A549 (cell line): Measurements from ENCODE around the gene LTK. TPM values are rescaled to one million over a fixed set of nuclear protein-coding genes. Genes with fewer than 3 reads are reported as not detected.
A peak's percentile ranks its signal among the peaks of the same experiment; 100 is the strongest.

Experiments used
- ATAC-seq, 2 experiments: fragments of 200-7000 bp in 1 of 2; fragments of >200 bp in 1 of 2; cut with Nextera tagmentation in 1 of 2; cut with Tn5 transposase in 1 of 2; 3 replicates each; pipeline versions ENCODE4 v1.8.0 to v1.9.1; 2018 to 2020; ENCODE audit warnings: mild to moderate bottlenecking in 1 of 2, moderate library complexity in 1 of 2
- CTCF ChIA-PET: fragments of 300-600 bp; sonication (Branson Sonifier 250); formaldehyde crosslinking; extraction: SDS; loops from one replicate; lab custom pipeline; 2021; ENCODE audit warnings: antibody characterized with exemption, inconsistent platforms; lab: Yijun Ruan, JAX
- POLR2A ChIA-PET: fragments of 350-600 bp; formaldehyde crosslinking; extraction: SDS; loops from one replicate; lab custom pipeline; 2021; ENCODE audit warnings: antibody characterized with exemption, inconsistent platforms; lab: Yijun Ruan, JAX
- DNase-seq, 2 experiments: peaks; one replicate each; pipeline versions ENCODE4 v3.0.0 to v3.0.0-alpha.2; 2011 to 2016; ENCODE audit warnings: low read depth in 1 of 2, low spot score in 1 of 2
- FAIRE-seq: peaks from 2 replicates; lab custom pipeline; 2011; peaks lifted over from hg19 to GRCh38; lab: Jason Lieb, UNC
- H3K27ac ChIP-seq, 2 experiments: fragments of >200 bp; sonication (Bioruptor Twin); formaldehyde crosslinking; 3 replicates each; pipeline ENCODE4 v1.5.1; 2016 to 2017
- H3K4me1 ChIP-seq: fragments of >200 bp; sonication (Bioruptor Twin); formaldehyde crosslinking; 3 replicates; pipeline ENCODE4 v1.6.1; 2016
- H3K4me2 ChIP-seq: fragments of >200 bp; sonication (Bioruptor Twin); formaldehyde crosslinking; 3 replicates; pipeline ENCODE4 v1.6.1; 2016
- H3K4me3 ChIP-seq: fragments of >200 bp; sonication (Bioruptor Twin); formaldehyde crosslinking; 3 replicates; pipeline ENCODE4 v1.5.1; 2016
- H3K9me3 ChIP-seq: fragments of >200 bp; sonication (Bioruptor Twin); formaldehyde crosslinking; 3 replicates; pipeline ENCODE4 v1.6.1; 2016
- BHLHE40 ChIP-seq: IDR thresholded peaks from 2 replicates; pipeline ENCODE4 v1.6.1; 2012; ENCODE audit warnings: low read depth, low read length, inconsistent platforms
- CBX8 ChIP-seq: fragments of 200-600 bp; sonication (generic); IDR thresholded peaks from 2 replicates; pipeline ENCODE4 v1.6.1; 2016
- CEBPB ChIP-seq, 2 experiments: fragments of >200 bp in 1 of 2; sonication (Bioruptor Twin) in 1 of 2; formaldehyde crosslinking in 1 of 2; IDR thresholded peaks; 2 replicates each; pipeline ENCODE4 v1.6.1; 2012 to 2016
- CHD2 ChIP-seq: fragments of 150-350 bp; IDR thresholded peaks from 2 replicates; pipeline ENCODE4 v1.6.1; 2014; ENCODE audit warnings: low read length; ENCODE audit not compliant: partially characterized antibody
- CHD4 ChIP-seq: fragments of 200-600 bp; sonication (generic); IDR thresholded peaks from 2 replicates; pipeline ENCODE4 v1.6.1; 2016; ENCODE audit warnings: antibody characterized with exemption, mild to moderate bottlenecking, borderline replicate concordance
- EHF ChIP-seq: fragments of 250-450 bp; sonication (Bioruptor Pico); IDR thresholded peaks from 2 replicates; pipeline ENCODE4 v1.5.0; 2020; ENCODE audit warnings: mild to moderate bottlenecking
- EHMT2 ChIP-seq: fragments of 200-600 bp; sonication (generic); IDR thresholded peaks from 2 replicates; pipeline ENCODE4 v1.6.1; 2016; ENCODE audit warnings: antibody characterized with exemption, low read depth, mild to moderate bottlenecking, moderate library complexity
- FOXS1 ChIP-seq: fragments of 250-450 bp; sonication (Bioruptor Pico); IDR thresholded peaks from 2 replicates; pipeline ENCODE4 v1.5.0; 2020; ENCODE audit warnings: mild to moderate bottlenecking, moderate library complexity
- HOXB13 ChIP-seq: fragments of 250-450 bp; sonication (Bioruptor Pico); IDR thresholded peaks from 2 replicates; pipeline ENCODE4 v1.5.0; 2020; ENCODE audit warnings: low read depth, mild to moderate bottlenecking, moderate library complexity
- HOXB5 ChIP-seq: fragments of 250-450 bp; sonication (Bioruptor Pico); IDR thresholded peaks from 2 replicates; pipeline ENCODE4 v1.5.0; 2020; ENCODE audit warnings: mild to moderate bottlenecking, moderate library complexity
- JUNB ChIP-seq: fragments of >200 bp; sonication (Bioruptor Twin); formaldehyde crosslinking; IDR thresholded peaks from 2 replicates; pipeline ENCODE4 v1.6.1; 2016
- KDM1A ChIP-seq: fragments of 200-600 bp; sonication (generic); IDR thresholded peaks from 2 replicates; pipeline ENCODE4 v1.6.1; 2016; ENCODE audit warnings: low read depth, mild to moderate bottlenecking
- MAFK ChIP-seq: fragments of 450-650 bp; IDR thresholded peaks from 2 replicates; pipeline ENCODE4 v1.6.1; 2014; ENCODE audit not compliant: partially characterized antibody
- NR3C1 ChIP-seq: fragments of >200 bp; sonication (Bioruptor Twin); formaldehyde crosslinking; IDR thresholded peaks from 3 replicates; pipeline ENCODE4 v1.6.1; 2017
- PHF8 ChIP-seq: fragments of 200-600 bp; sonication (generic); IDR thresholded peaks from 2 replicates; pipeline ENCODE4 v1.6.1; 2016; ENCODE audit warnings: low read depth, mild to moderate bottlenecking, antibody characterized with exemption, moderate library complexity, borderline replicate concordance
- RARB ChIP-seq: fragments of 250-450 bp; sonication (Bioruptor Pico); IDR thresholded peaks from 2 replicates; pipeline ENCODE4 v1.8.0; 2021; ENCODE audit warnings: mild to moderate bottlenecking, moderate library complexity
- RCOR1 ChIP-seq: fragments of 150-350 bp; IDR thresholded peaks from 2 replicates; pipeline ENCODE4 v1.6.1; 2014; ENCODE audit warnings: antibody characterized with exemption, low read length, low read depth
- RFX5 ChIP-seq: fragments of 450-650 bp; IDR thresholded peaks from 2 replicates; pipeline ENCODE4 v1.7.1; 2014; ENCODE audit warnings: antibody characterized with exemption, mild to moderate bottlenecking, moderate library complexity
- SMC3 ChIP-seq: fragments of >200 bp; sonication (Bioruptor Twin); formaldehyde crosslinking; IDR thresholded peaks from 3 replicates; pipeline ENCODE4 v1.6.1; 2018; ENCODE audit warnings: inconsistent platforms
- ZNF302 ChIP-seq: fragments of 250-450 bp; sonication (Bioruptor Pico); IDR thresholded peaks from 2 replicates; pipeline ENCODE4 v1.9.0; 2021; ENCODE audit warnings: inconsistent platforms, mild to moderate bottlenecking, moderate library complexity
- WGBS: methylation state at CpG from one replicate; pipeline ENCODE4 v1.1.6; 2017; ENCODE audit errors: missing lambda C conversion rate; 5-methylcytosine and 5-hydroxymethylcytosine counted together
- polyA plus RNA-seq, 4 experiments: library from polyadenylated mRNA; depleted of rRNA in 3 of 4; stranded (reverse); fragments of >200 nt; fragmentation: RNase III in 1 of 4; extraction: RNeasy Plus Mini Kit Qiagen cat#74134 plus additional on column Dnase treatment in 1 of 4; gene quantifications; 2 replicates in 3 of 4; 3 replicates in 1 of 4; pipeline ENCODE4 v1.2.3, GENCODE V29; 2011 to 2017
- TF ChIP-seq, protein P1 (sequence below): IDR thresholded peaks from 2 replicates; pipeline ENCODE4 v1.6.1; 2012; ENCODE audit warnings: low read depth, borderline replicate concordance
- TF ChIP-seq, protein P2 (sequence below): fragments of >200 bp; sonication (Bioruptor Twin); formaldehyde crosslinking; IDR thresholded peaks from 2 replicates; pipeline ENCODE4 v1.6.1; 2016
- TF ChIP-seq, protein P3 (sequence below): fragments of 150-350 bp; IDR thresholded peaks from 2 replicates; pipeline ENCODE4 v1.6.1; 2014; ENCODE audit warnings: low read depth, mild to moderate bottlenecking, low read length

The LTK gene
- polyA plus RNA-seq, 2 of the 4 experiments (the other 2 are of a cell fraction) = 0.10 to 0.17 TPM

DNA sequence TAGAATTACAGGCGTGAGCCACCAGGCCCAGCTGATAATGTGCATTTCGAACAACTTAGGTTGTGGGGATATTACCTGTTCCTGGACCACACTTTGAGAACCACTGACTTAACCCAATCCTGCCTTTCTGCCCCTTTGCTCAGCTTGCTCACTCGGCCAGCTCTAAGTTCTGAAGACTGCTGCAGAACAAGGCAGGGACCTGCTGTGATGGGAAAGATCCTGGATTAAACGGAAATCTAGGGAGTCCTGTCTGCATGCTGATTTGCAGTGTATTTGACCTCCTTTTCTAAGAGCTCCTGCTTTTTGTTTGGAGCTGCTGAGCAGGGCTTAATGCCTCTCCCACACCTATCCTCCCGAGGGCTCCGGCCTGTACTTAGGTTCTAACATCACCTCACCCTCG lies 2.9 kb downstream of the LTK start:
- ChIA-PET POLR2A (no interaction called here), CTCF (interaction anchor here (0.6 kb wide), 1 partner anchor 100 kb away, joined by 3 read pairs; no protein-coding TSS in a partner anchor)
- Histone ChIP-seq H3K4me2 (no peak overlapping the region), H3K27ac (no peak overlapping the region), H3K9me3 (no peaks in the 10 kb centered on the region), H3K4me3 (no peak overlapping the region), H3K4me1 (no peaks in the 10 kb centered on the region)
- TF ChIP-seq ZNF302 (CRISPR knock-in tag) (no peak), PHF8 (no peak), RFX5 (no peak), RARB (CRISPR knock-in tag) (no peak), CHD2 (no peak), BHLHE40 (no peak)
- TF ChIP-seq, protein P1, sequence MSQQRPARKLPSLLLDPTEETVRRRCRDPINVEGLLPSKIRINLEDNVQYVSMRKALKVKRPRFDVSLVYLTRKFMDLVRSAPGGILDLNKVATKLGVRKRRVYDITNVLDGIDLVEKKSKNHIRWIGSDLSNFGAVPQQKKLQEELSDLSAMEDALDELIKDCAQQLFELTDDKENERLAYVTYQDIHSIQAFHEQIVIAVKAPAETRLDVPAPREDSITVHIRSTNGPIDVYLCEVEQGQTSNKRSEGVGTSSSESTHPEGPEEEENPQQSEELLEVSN = no peak
- TF ChIP-seq, protein P2, sequence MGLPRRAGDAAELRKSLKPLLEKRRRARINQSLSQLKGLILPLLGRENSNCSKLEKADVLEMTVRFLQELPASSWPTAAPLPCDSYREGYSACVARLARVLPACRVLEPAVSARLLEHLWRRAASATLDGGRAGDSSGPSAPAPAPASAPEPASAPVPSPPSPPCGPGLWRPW = no peak
- no peak for FAIRE-seq
- WGBS = 83% methylated on average over 7 of the region's 7 CpGs
- DNase-seq = no peak
- no peak for ATAC-seq

- 64% methylated on average over 7 of the region's 7 CpGs for WGBS
- no peak overlapping the region for H3K4me2 ChIP-seq
- ATAC-seq = no peak
- ChIA-PET CTCF (interaction anchor here (1.1 kb wide), 1 partner anchor 20 kb away, joined by 3 read pairs; no protein-coding TSS in a partner anchor), POLR2A (no interaction called here)
- no peak for FAIRE-seq
- no peak overlapping the region for H3K27ac ChIP-seq
- no peaks in the 10 kb centered on the region for H3K9me3 ChIP-seq
- no peak overlapping the region for H3K4me3 ChIP-seq
- TF ChIP-seq RARB (CRISPR knock-in tag) = no peak
- H3K4me1 ChIP-seq = no peaks in the 10 kb centered on the region
- DNase-seq = no peak
These were observed 5.8 kb downstream of the LTK start for GRCh38 chr15:41507820-41508290.

DNA sequence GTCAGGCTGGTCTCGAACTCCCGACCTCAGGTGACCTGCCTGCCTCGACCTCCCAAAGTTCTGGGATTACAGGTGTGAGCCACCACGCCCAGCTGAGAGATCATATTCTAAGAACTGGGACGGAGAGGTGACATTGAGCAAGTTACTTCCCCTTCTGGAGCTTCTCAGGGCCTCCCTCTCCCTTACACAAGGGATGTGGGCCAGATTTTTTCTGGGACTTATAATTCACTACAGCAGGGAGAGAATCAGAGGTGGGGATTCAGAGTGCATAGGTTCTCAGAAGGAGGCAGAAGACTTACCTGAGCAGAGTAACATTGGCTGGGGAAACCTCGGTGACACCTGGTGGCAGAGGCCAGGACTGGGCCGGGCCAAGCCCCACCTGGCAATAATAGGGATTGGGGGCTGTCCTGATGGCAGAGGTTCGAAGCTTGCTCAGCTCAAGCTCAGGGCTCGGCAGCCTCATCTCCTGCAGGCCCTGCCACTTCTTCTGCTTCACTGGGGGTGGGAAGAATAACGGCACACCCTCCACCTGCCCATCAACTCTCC lies 6.8 kb downstream of the LTK start:
- ChIA-PET POLR2A (no interaction called here), CTCF (interaction anchor here (1.0 to 2.1 kb wide), 2 partner anchors 41 to 43 kb away, joined by 3 to 8 read pairs; no protein-coding TSS in a partner anchor)
- Histone ChIP-seq H3K4me3 (no peak overlapping the region), H3K4me2 (no peak overlapping the region), H3K4me1 (no peaks in the 10 kb centered on the region), H3K9me3 (no peaks in the 10 kb centered on the region), H3K27ac (no peak overlapping the region)
- no peak for DNase-seq
- TF ChIP-seq CHD4 = no peak
- no peak for TF ChIP-seq MAFK
- TF ChIP-seq SMC3 = no peak
- TF ChIP-seq HOXB13 = no peak
- no peak for TF ChIP-seq JUNB
- TF ChIP-seq CEBPB (IDR thresholded peaks at IDR 0.05) = no peak
- no peak for TF ChIP-seq HOXB5 (CRISPR knock-in tag)
- TF ChIP-seq PHF8 = no peak
- TF ChIP-seq NR3C1 = no peak
- TF ChIP-seq FOXS1 (CRISPR knock-in tag) = no peak
- no peak for TF ChIP-seq KDM1A
- no peak for TF ChIP-seq EHF
- TF ChIP-seq, protein P3, sequence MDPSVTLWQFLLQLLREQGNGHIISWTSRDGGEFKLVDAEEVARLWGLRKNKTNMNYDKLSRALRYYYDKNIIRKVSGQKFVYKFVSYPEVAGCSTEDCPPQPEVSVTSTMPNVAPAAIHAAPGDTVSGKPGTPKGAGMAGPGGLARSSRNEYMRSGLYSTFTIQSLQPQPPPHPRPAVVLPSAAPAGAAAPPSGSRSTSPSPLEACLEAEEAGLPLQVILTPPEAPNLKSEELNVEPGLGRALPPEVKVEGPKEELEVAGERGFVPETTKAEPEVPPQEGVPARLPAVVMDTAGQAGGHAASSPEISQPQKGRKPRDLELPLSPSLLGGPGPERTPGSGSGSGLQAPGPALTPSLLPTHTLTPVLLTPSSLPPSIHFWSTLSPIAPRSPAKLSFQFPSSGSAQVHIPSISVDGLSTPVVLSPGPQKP = no peak
- no peak for TF ChIP-seq RCOR1
- no peak for TF ChIP-seq EHMT2
- no peak for TF ChIP-seq CBX8
- WGBS = 64% methylated on average over 7 of the region's 10 CpGs
- no peak for FAIRE-seq
- peak in 1 of 2 experiments; percentile 25; a peak in 1 of 6 replicates for ATAC-seq
